OCI-LY7 (cell line): ENCODE data around the gene ARL15. TPM values are rescaled to one million over a fixed set of nuclear protein-coding genes. Genes with fewer than 3 reads are reported as not detected.

ENCODE experiments used
- BruUV-seq: library from RNA; stranded (reverse); fragments of 400-500 nt; replicated peaks from 2 replicates; lab custom pipeline; 2021; lab: Mats Ljungman, UMichigan
- CTCF ChIA-PET: fragments of 300-600 bp; sonication (Branson Sonifier 250); formaldehyde crosslinking; loops from one replicate; lab custom pipeline; 2022; ENCODE audit warnings: antibody characterized with exemption; ENCODE audit not compliant: unreplicated experiment; lab: Charles Lee
- POLR2A ChIA-PET: fragments of 300-600 bp; sonication (Branson Sonifier 250); formaldehyde crosslinking; loops from one replicate; lab custom pipeline; 2022; ENCODE audit warnings: antibody characterized with exemption; lab: Charles Lee
- DNase-seq: peaks from one replicate; pipeline ENCODE4 v3.0.0-alpha.2; 2015; ENCODE audit warnings: low spot score
- H2AFZ ChIP-seq: fragments of 200-600 bp; sonication (generic), shearing (Covaris generic); 2 replicates; pipeline ENCODE4 v1.6.1; 2014; ENCODE audit warnings: mild to moderate bottlenecking, antibody characterized with exemption, low read length, moderate library complexity
- H3K27ac ChIP-seq: fragments of 200-600 bp; sonication (generic); 2 replicates; pipeline ENCODE4 v1.5.1; 2014; ENCODE audit warnings: mixed run types, low read depth, mild to moderate bottlenecking, moderate library complexity, low read length, inconsistent platforms; ENCODE audit not compliant: poor library complexity, severe bottlenecking
- H3K36me3 ChIP-seq: fragments of 200-600 bp; sonication (generic); 2 replicates; pipeline ENCODE4 v1.6.1; 2014; ENCODE audit warnings: mild to moderate bottlenecking, antibody characterized with exemption, low read length, moderate library complexity, mixed read lengths; ENCODE audit not compliant: insufficient read depth
- H3K4me1 ChIP-seq: fragments of 200-600 bp; sonication (generic); 2 replicates; pipeline ENCODE4 v1.5.1; 2014; ENCODE audit warnings: mild to moderate bottlenecking, low read length; ENCODE audit not compliant: insufficient read depth, poor library complexity, severe bottlenecking
- H3K4me2 ChIP-seq: fragments of 200-600 bp; sonication (generic); 2 replicates; pipeline ENCODE4 v1.6.1; 2014; ENCODE audit warnings: mild to moderate bottlenecking, low read length
- H3K4me3 ChIP-seq: fragments of 200-600 bp; sonication (generic); 2 replicates; pipeline ENCODE4 v1.5.1; 2014; ENCODE audit warnings: mild to moderate bottlenecking, low read depth, low read length; ENCODE audit not compliant: poor library complexity, severe bottlenecking
- H3K79me2 ChIP-seq: fragments of 200-600 bp; sonication (generic); 2 replicates; pipeline ENCODE4 v1.6.1; 2016; ENCODE audit warnings: low read depth, mild to moderate bottlenecking, low read length, moderate library complexity, mixed read lengths; ENCODE audit not compliant: insufficient read depth
- H3K9me2 ChIP-seq: fragments of 200-600 bp; sonication (generic); 2 replicates; pipeline ENCODE4 v1.6.1; 2016; ENCODE audit warnings: mild to moderate bottlenecking, low read length, mixed read lengths; ENCODE audit not compliant: insufficient read depth
- H3K9me3 ChIP-seq: fragments of 200-600 bp; sonication (generic); 2 replicates; pipeline ENCODE4 v1.6.1; 2014; ENCODE audit warnings: mild to moderate bottlenecking, mixed run types, low read length, mixed read lengths
- H4K20me1 ChIP-seq: fragments of 200-600 bp; sonication (generic); 2 replicates; pipeline ENCODE4 v1.6.1; 2014; ENCODE audit warnings: mild to moderate bottlenecking, antibody characterized with exemption, low read length, moderate library complexity, mixed read lengths; ENCODE audit not compliant: insufficient read depth
- CTCF ChIP-seq: fragments of 200-600 bp; sonication (generic); conservative IDR thresholded peaks from 2 replicates; pipeline ENCODE4 v1.5.1; 2014; ENCODE audit warnings: mild to moderate bottlenecking, antibody characterized with exemption, low read length, moderate library complexity, mixed read lengths
- EZH2phosphoT487 ChIP-seq: fragments of 200-600 bp; sonication (generic); IDR thresholded peaks from 2 replicates; pipeline ENCODE4 v1.6.1; 2018; ENCODE audit warnings: low read depth, borderline replicate concordance, mild to moderate bottlenecking, mixed run types, antibody characterized with exemption, low read length, moderate library complexity, mixed read lengths
- intact Hi-C: fragments of 100-400 bp; cut with micrococcal nuclease; formaldehyde crosslinking; loops from one replicate; pipeline ENCODE4 v1.10.0; 2022; ENCODE audit not compliant: unreplicated experiment
- total RNA-seq, 2 experiments: library from RNA; depleted of rRNA in 1 of 2; stranded (reverse); fragments of >200 nt in 1 of 2; shearing (Covaris generic) in 1 of 2; gene quantifications; 2 replicates each; pipeline ENCODE4 v1.2.3, GENCODE V29; 2014 to 2022

The ARL15 gene
- total RNA-seq, 2 experiments from 2014 or later, result 18.8 to 24.4 TPM

GRCh38 chr5:54103871-54104270 lies 206.5 kb downstream of the ARL15 start:
- no peak overlapping the region for H3K27ac ChIP-seq
- H4K20me1 ChIP-seq, result no peaks in the 10 kb centered on the region
- no peak overlapping the region for H2AFZ ChIP-seq
- H3K9me3 ChIP-seq, result no peaks in the 10 kb centered on the region
- no peak for DNase-seq
- intact Hi-C loops, result no loop called here
- H3K79me2 ChIP-seq, result no peaks in the 10 kb centered on the region
- H3K4me1 ChIP-seq, result no peaks in the 10 kb centered on the region
- H3K9me2 ChIP-seq, result no peaks in the 10 kb centered on the region
- BruUV-seq, result no TSS peak
- H3K4me2 ChIP-seq, result no peak overlapping the region
- no peak for TF ChIP-seq EZH2phosphoT487
- no peak for TF ChIP-seq CTCF
- no peaks in the 10 kb centered on the region; the same call in 1 of the 2 replicates for H3K36me3 ChIP-seq
- no peak overlapping the region for H3K4me3 ChIP-seq
- CTCF ChIA-PET, result no interaction called here
- POLR2A ChIA-PET, result no interaction called here

GRCh38 chr5:54098267-54098666 lies 212.1 kb downstream of the ARL15 start:
- no peaks in the 10 kb centered on the region for H3K9me2 ChIP-seq
- intact Hi-C loops, result no loop called here
- H3K9me3 ChIP-seq, result no peaks in the 10 kb centered on the region
- BruUV-seq, result no TSS peak
- H3K4me3 ChIP-seq, result no peak overlapping the region
- no peak overlapping the region for H3K27ac ChIP-seq
- ChIA-PET POLR2A (interaction anchor here (0.6 kb wide), 1 partner anchor 13 kb away, joined by 3 read pairs; no protein-coding TSS in a partner anchor), CTCF (no interaction called here)
- no peak for TF ChIP-seq EZH2phosphoT487
- no peak for TF ChIP-seq CTCF
- DNase-seq, result no peak
- no peaks in the 10 kb centered on the region for H4K20me1 ChIP-seq
- no peaks in the 10 kb centered on the region for H3K36me3 ChIP-seq
- no peak overlapping the region for H2AFZ ChIP-seq
- H3K4me1 ChIP-seq, result peaks cover 10% of the 10 kb centered on the region
- 0 out of 2 replicates have a peak overlapping the region, but pooled peaks have one; percentile 15 for H3K4me2 ChIP-seq
- H3K79me2 ChIP-seq, result no peaks in the 10 kb centered on the region

GRCh38 chr5:54095969-54096368 lies 214.4 kb downstream of the ARL15 start:
- H3K4me3 ChIP-seq, result no peak overlapping the region
- no peaks in the 10 kb centered on the region for H3K79me2 ChIP-seq
- ChIA-PET POLR2A (interaction anchor here (1.8 kb wide), 1 partner anchor 12 kb away, joined by 5 read pairs; no protein-coding TSS in a partner anchor), CTCF (no interaction called here)
- H3K36me3 ChIP-seq, result no peaks in the 10 kb centered on the region
- no peak overlapping the region for H3K27ac ChIP-seq
- no peak overlapping the region for H2AFZ ChIP-seq
- H3K4me1 ChIP-seq, result peaks cover 10% of the 10 kb centered on the region
- H3K9me2 ChIP-seq, result no peaks in the 10 kb centered on the region
- intact Hi-C loops, result no loop called here
- no peak overlapping the region for H3K4me2 ChIP-seq
- no peaks in the 10 kb centered on the region for H4K20me1 ChIP-seq
- TF ChIP-seq CTCF, result no peak
- BruUV-seq, result no TSS peak
- no peak for DNase-seq
- no peaks in the 10 kb centered on the region for H3K9me3 ChIP-seq
